ENCODE results near the gene ELP4.

Gene ELP4

DNA sequence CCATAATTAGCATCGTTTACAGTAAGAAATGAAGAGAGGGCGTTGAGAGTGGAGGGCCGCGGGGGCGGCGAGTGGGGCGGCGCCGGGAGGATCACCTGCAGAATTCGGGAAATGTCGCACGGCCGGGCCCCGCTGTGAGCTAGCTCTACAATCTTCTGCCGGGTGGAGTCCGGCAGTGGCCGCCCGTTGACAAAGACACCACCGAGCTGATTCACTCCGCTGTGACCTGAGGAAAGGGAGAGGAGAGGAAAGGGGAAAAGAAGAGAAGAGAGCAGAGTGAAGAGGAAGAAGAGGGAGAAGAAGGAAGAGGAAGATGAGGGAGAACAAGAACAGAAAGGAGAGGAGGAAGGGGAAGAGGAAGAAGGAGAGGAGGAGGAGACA, 293.0 kb downstream of the ELP4 start:
- no peak for DNase-seq

DNA sequence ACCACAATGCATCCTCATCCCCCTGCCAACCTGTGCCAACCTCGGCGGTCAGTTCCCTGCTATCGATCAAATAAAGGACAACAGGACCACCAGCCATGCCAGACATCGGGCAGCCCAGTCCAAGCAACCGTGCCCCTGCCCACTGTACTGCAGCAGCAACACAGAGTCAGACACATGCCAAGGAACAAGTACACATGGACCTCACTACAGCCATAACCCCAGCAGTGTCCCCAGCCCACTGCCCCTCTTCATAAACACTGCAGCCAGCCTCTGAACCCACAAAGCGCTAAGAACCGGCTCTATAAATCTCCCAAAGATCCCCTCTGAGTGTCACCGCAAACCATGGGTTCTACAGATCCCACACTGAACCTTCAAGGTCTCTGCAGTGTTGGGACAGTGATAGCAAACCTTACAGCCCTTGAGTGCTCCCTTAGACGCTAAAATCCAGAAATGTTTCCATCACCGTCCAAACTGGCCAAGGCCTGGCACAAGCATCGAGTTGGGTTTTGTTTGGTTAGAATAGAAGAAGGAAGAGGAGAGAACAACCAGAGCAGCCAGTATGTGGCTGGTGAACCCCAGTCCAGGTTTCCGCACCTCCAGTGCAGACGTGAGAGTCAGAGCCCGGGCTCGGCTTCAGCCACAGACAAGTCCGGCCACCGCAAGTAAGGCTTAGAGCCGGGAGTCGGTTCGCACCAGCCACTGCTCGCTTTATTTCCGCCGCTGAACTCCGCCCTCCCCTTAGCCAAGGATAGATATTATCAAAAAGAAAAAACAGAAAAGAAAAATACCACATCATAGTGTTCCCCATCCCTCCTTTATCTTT, 293.6 kb downstream of the ELP4 start:
- DNase-seq: no peak

DNA sequence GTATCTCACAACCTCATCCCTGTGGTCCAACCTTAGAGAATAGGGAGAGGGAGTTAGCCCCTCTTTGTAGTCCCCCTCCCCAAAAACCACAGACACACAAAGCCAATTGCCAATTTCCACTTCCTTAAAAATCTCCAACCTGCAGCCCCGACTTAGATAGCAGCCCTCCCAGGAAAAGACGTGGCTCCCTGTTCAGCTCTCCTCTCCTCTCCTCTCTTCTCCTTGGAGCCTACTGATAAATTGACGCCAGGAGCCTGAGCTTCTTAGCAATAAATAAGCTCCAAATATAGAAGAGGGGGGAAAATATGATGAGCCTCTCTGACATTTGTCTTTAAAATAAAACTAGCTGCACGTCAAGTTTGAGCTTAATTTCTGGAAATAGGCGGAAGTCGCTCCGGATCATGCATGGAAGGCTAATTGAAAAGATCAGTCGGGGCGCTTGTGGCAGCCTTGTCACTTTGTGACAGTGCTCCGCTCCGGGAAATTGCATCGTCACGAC, 294.3 kb downstream of the ELP4 start:
- DNase-seq: no peak

DNA sequence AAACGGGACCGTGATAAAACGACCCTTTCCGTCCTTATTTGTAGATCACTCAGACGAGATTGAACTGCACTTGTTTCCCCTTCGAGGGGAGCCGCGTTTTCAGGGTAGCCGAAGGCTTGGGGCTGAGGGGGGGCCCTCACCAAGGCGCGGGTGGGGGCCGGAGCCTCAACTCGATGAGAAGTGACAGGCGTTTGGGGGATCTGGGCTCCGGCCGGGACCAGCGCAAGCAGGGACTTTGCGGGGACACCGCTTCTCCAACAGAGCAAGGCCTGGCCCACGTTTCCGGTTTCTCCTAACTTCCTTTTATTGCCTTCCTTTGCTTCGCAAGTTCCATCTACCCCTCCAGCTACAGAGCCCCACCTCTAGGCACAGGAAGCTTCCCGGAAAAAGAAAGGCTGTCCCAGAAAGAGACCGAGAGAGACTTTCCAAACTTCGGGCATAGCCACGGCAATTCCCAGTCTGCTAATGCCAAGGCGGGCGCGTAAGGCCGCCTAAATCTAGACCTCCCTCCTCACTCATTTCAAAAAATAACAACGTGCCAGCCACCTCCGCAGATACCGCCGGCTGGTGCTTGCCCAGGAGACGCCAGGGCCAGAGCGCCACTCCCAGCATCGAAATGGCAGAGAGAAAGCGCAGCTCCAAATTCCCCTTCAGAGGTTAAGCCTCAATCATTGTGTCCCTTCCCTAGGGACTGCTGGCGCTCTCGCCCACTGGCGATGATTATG, 294.9 kb downstream of the ELP4 start:
- DNase-seq: no peak

DNA sequence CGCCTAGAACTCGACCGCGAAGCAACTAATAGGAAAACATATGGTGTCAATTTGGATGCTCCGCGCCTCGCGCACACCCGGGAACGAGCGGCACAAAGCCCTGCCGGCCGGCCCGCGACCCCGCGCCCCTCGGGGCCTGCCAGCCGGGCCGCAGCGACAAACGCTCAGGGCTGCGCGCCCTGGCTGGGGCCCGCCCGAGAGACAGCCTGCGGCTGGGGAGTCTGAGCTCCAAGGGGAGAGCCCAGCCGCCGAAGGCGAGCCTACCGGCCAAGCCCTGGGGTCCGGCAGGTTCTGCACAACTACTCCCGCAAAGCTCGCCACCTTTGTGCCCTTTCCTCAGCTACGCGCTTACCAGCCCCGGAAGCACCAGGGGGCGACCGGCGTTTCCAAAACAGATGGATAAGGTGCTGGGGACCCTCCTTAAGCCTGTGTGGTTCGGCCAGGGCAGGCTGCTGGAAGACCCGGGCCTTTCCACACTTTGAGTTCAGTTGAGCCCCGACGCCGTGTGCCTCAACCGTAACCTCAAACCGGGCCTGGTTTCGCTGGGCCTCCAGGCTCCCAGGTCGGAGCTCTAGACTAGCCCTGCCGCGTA, 295.6 kb downstream of the ELP4 start:
- no peak for DNase-seq

DNA sequence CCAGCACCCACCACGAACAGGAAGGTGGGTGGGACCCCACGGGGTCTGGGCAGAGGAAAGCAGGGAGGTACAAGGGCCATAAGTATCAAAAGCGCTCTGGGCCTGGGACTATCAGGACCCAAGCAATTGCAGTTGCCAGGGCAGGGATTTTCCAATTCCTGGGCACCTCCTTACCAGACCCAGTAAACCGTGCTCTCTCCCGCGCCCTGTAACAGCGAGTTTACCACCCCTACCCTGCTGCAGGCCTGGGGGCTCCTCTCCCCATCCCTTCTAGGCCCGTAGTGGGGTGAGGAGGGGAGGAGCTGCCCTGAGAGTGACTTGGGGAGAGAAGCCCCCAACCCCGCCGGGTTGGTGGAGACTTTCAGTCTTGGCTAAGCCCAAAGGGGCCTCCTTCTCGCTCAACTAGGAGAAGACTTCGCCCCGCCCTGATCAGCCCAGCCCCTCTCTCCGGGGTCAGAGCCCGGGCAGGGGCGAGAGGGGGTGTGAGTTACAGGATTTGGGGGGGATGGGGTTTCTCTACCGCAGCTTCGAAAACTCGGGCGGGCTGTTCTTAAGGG, 296.1 kb downstream of the ELP4 start:
- DNase-seq: no peak

DNA sequence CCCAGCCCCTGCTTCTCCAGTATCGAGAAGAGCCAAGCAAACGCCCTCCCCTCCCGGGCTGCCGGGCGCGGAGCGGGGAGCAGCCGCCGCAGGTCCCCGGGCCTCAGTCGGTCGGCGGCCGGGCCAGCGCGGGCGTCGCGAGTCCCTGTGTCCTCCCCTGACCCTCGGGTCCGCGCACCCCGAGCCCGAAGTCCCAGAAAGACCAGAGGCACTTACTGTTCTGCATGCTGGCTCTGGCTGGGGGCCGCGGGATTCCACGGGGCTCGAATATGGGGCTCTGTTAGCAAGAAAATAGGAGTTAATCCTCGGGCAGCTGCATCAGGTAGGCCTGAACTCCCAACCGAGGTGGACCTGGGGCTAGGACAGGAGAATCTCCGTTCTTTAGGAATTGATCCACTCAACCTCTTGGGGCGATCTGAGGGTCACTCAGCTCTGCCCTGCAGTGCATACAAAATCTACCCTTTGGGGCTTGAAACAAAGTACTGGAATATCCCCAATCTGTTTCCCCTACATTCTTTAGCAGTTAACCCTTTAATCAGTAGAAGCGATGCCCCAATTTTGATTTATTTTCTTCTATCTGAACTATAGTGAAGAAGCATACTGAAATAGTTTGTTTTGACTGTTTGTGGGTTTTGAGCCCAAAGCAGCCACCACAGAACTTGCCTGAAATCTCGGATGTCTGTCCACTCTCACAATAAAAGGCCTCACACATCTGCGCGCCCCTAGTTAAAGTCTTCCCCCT, 296.8 kb downstream of the ELP4 start:
- DNase-seq: no peak

DNA sequence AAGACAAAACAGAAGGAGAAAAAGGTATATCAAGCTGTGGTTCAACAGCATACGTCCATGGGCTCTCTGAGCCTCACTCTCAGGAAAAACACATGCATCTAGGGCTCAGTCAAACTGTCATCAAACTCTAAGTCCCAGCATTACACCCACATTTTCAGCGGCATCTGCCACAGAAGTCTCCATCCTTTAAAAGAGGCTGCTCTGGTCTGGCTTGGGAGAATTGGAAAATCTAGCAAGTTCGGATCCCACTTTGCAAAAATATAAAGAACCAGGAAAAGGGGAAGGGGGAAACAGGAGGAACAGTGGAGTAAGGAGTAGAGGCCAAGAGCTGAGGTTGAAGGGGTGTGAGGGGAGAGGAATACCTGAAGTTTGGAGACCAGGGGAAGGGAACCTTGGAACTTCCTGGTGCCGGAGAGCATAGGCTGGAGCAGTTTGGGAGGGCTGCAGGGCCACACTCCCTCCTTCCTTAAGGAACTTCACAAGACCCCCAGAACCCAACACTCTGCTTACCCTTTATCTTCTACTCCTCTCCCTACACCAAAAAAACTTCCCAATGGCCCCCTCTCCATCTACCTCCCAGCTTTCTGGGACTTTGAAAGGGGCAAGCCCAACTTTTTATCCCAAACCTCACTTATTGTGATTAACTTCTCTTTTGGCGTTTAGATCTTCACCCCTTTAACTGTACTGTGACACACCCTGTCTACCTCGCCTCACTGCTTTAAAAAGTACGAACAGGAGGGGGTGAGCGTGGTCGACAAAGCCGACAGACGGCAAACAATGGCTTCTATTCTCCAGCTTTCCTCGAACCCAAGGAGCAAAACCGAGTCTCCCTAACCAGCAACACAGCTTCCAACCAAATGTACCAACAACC, 297.6 kb downstream of the ELP4 start:
- no peak for DNase-seq

DNA sequence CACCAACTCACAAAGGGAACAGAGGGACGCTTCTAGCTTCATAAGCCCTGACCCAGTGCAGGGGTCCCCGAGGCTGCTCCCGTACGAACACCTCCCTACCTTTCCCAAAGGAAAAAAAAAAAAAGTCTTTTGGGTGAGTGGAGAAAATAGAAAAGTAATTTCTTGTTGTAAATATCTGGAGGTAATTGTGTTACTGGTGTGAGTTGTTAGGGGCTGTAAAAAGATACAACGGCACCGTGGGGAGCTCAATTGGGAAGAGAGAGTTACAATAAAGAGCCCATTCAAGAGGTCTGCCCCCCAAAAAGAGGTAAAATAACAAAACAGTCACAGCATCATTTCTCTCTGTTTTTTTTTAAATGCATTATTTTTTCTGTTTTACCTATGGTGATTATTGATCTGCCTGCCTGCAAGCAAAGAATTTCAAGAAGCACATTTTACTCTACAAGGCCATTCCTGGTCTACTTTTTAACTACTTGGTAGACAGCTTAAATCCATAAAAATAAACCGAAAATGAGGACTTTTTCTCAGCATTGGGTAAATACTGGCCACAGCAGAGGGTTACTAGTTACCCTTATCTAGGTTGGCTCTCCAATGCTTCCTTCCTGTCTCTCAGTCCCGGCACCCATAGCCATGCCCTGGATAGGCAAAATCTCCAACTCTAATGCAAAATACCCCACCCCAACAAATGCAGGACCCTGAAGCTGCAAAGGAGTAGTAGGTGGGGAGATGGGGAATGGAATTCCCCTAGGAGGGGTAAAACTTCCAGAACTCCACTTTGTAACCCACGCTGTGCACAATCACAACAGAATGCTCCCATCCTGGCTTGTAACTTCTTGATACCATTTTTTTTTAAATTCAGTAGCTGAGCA, 298.5 kb downstream of the ELP4 start:
- DNase-seq: no peak

DNA sequence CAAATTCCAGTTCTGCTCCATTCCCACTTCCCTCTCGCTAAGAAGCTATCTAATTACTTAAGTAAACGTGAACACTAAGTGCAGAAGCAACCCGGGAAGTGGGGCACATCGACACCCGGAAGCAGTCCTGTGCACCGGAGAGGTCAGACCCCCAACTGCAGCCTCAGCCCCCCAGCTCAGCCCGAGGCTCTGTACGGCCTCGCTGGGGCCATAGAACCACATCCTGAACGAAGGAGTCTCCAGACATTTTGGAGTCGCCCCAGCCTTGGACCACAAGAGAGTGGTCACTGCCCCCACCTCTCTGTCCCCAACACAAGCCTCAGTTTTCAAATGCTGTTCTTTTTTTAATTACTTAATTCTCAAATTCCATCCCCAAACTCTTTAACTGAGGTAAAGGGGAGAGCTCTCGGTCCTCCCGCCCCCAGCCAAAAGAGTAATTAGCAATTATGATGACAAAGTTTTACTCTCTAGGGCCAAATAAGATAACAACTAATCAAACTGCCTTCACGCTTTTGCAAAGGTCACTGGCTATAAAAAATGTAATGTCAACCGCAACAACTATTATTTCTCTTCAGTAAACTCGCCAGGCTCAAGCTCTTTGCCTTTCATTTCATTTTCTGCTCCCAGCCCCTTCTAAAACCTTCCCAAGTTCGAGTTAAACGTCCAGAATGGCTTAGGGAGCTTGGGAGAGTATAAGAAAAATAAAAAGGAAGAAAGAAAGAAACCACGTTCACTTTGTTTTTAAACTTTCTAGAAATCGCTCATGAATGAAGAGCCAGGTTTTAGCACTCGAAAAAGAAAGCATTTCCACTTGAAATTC, 299.4 kb downstream of the ELP4 start:
- no peak for DNase-seq

DNA sequence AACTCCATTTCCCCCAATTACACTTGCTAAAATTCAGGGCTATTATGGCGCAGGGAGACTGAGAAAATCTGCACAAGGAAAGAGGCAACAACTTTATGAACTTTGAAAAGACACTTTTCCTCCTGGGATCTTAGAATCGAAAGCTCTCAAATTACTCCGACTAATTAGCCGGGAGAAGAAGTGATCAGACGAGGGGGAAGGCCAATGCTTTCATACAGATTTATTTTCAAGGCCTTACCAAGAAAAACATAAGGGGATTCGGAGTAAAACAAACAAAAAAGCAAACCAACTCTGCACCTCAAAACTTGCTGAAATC, 299.9 kb downstream of the ELP4 start:
- no peak for DNase-seq

DNA sequence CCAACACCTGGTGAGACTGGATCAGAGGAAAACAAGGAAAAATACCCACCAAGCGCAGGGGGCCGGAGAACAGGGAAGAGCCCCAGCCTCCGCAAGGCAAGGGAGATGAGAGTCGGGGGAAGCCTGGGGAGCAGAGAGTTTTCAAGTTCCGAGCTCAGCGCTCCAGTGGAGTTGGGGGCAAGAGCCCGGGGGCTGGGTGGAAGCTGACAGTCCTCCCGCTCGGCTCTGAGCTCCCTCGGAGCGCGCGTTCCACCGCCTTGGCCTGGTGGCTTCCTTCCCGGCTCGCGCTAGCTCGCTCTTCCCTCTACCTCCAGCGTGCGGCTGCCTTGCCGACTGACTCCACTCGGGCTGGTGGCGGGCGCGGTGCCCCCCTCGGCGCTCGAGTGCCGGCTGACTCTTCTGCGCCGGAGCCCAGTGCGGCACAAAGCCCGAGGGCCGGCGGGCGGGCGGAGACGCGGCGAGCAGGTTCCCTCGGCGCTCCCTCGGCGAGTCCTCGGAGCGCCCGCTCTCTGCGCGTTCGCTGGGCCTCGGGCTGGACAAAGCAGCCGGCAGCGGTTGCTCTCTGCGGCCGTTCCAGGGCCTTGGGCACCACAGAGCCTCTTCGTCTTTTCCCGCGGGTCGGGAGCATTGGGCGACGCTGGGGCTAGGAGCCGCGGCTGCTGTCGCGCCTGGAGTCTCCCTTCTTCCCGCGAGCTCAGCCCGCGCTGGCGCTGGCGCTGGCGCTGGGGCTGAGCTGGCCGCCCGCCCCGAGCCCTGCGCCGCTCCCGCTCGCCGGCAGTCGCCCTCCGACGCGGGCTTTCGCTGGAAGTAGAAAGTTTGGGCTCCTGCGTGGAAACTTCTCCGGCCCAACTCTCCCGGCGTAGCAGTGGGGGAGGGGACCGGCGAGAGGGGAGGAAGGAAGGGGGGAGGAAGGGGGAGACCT, 300.6 kb downstream of the ELP4 start:
- DNase-seq: no peak

DNA sequence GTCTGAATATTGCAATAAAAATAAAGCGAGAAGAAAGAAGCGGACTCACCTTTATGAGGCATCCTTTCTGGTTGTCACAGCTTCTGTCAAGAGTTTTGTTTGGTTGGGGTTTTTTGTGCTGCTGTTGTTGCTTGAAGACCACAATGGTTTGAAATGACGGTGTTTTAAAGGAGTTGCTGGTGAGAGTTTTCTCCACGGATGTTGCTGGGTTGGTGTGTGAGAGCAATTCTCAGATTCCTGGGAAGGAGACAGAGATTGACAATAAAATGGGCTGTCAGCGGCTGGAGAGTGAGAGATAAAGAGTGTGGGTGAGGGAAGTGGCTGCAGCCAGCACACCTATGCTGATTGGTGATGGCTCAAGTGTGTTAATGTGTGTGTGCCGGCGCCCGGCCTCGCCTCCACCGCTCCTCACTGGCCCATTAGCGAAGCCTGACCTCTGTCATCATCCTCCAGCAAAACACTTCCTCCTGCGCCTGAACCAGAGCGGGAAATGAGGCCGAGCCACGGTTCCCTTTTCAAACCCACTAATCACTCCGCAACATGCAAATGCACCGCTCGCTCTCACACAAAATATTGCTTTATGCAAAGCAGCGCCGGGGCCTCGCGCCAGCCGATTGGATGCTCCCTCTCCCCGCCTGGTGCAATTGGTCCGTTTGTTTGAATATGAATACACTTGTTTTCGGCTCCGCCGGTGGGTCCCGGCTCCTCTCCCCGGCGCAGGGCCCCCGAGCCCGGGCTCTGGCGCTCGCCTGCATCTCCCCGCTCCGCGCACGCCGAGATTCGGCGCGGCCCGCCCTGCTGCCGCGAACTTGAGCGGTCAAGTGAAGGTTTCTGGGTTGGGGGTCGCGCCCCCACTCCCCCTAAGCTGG, 301.4 kb downstream of the ELP4 start, which contains the start of gene PAX6:
PAX6 (minus strand) TSS at position 544 of the 869 bp plus-strand sequence. CDS start 4,911 bp downstream, outside the sequence.
- peak in 3 of 5 experiments; percentile 23 to 62 (median 34) for DNase-seq

DNA sequence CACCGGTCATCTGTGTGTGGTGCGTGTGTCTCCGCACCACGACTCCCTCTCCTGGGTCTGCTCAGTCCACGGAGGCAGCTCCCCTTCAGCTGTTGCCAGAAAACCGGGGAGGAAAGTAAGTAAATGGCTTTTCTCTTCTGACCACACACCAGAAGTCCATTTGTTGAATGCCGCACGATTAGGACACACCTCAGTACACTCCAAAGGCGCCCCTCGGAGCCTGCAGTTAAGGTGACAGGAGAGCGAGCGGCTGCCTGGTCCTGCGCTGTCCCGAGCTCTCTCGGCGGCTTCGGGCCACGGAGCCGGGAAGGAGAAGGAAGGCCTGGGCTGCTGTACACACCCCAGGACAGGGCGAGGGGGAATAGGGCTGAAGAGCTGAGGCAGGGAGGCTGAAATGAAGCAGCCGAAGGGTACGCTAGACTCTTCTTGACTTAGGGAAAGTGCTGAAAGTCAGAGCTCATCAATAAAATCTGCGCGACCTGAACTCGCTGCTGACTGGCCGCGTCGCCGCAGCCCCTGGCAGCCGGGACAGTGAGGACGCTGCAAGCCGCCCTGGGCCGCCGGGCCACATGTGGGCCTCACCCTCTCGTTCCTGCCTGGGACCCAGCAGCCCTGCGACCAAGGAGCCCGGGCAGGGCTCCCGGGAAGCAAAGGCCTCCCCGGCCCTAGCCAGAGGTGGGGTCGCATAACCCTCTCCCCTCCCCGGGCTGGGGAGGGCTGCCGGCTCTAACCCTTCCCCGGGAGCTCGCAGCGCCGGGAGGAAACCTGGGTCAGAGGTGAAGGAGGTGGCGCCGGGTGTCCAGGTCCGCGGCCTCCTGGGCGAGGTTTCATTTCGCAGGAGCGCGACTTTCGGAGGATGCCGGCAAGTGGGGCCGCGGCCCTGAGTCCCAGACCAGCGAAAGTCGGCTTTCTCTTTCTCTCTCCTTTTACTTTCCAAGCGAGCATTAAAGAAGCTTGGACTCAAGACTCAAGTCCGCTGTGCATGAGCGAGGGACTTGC, 303.1 kb downstream of the ELP4 start:
- no peak for DNase-seq

DNA sequence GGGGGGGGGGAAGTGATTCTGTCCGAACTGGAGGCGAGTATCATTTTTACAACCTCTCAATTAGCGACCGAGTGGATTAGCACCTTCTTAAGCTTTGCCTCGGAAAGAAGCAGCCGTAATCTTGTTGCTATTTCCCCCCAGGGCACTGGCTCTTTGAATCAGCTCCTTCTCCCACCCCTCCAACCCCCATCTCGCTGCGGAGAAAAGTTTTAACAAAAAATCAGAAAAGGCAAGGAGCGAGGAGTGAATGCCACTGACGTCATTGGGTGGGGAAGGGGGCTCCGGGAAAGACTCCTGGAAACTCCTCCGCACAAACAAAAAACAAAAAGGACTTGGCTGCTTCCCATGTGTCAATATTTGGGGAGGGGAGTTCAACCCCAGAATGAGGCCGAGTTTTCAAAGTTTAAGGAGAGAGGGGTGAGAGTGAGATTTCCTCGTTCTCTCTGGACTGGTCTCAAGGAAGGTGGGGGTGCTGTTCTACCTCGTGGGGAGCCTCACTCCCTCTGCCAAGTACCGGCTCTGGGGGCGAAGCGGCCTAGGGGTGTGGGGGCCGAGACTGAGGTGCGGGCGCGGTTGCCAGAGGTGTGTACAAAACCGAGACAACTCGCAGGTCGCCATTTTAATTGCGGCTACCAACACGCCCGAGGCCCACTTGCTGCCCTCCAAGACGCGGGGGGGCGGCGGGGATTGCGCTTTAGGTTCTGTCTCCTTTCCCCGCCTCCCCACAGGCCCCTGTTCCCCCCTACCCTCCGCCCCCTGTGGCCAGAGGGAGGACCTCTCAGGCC, 304.0 kb downstream of the ELP4 start:
- DNase-seq: no peak

All from T-helper 2 cell (primary cell).